AML-193 (cell line): ENCODE results near the gene TCAP.

ENCODE experiments used
- DNase-seq, 2 experiments: peaks; one replicate each; lab custom pipeline; 2025; lab: John Stamatoyannopoulos, UW

TCAP gene

DNA sequence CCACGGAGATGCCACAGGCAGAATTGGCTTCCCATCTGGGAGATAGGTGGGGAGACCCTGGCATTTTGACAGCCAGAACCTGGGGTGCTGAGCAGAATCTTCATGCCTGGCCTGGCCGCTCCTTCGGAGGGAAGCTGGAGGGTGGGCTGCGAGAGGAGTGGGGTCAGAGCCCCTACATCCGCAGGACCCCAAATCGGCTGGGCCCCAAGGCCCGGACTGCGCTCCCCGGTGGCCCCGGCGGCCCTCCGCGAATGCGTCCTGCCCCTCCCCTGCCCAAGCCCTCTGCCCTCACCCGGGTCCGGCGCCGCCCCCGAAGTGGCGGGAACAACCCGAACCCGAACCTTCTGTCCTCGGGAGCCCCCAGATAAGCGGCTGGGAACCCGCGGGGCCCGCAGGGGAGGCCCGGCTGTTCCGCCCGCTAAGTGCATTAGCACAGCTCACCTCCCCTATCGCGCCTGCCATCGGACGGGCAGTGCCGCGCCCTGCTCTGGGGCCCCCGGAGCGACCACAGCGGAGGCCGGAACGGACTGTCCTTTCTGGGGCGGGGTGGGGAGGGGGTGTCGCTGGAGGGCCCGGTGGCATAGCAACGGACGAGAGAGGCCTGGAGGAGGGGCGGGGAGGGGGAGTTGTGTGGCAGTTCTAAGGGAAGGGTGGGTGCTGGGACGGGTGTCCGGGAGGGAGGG is 2.3 kb downstream of the TCAP start:
- DNase-seq = no peak

DNA sequence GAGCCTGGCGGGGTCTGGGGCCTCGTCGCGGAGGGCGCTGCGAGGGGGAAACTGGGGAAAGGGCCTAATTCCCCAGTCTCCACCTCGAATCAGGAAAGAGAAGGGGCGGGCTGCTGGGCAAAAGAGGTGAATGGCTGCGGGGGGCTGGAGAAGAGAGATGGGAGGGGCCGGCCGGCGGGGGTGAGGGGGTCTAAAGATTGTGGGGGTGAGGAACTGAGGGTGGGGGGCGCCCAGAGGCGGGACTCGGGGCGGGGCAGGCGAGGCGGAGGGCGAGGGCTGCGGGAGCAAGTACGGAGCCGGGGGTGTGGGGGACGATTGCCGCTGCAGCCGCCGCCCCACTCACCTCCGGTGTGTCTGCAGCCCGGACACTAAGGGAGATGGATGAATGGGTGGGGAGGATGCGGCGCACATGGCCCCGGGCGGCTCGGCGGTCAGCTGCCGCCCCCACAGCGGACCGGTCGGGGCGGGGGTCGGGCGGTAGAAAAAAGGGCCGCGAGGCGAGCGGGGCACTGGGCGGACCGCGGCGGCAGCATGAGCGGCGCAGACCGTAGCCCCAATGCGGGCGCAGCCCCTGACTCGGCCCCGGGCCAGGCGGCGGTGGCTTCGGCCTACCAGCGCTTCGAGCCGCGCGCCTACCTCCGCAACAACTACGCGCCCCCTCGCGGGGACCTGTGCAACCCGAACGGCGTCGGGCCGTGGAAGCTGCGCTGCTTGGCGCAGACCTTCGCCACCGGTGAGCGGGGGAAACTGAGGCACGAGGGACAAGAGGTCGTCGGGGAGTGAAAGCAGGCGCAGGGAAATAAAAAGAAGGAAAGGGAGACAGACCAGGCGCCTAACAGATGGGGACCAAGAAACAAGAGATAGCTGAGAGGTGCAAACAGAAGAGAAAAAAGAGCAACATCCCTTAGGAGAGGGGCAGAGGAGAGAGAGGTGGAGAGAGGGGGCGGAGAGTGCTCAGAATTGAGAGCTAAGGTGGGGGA is 3.1 kb downstream of the TCAP start, which contains the start of gene PNMT:
Gene PNMT, plus strand, starts transcription at position 509 of the 980 bp plus-strand sequence. Its CDS starts 23 bp downstream, at position 532.
- DNase-seq = no peak

DNA sequence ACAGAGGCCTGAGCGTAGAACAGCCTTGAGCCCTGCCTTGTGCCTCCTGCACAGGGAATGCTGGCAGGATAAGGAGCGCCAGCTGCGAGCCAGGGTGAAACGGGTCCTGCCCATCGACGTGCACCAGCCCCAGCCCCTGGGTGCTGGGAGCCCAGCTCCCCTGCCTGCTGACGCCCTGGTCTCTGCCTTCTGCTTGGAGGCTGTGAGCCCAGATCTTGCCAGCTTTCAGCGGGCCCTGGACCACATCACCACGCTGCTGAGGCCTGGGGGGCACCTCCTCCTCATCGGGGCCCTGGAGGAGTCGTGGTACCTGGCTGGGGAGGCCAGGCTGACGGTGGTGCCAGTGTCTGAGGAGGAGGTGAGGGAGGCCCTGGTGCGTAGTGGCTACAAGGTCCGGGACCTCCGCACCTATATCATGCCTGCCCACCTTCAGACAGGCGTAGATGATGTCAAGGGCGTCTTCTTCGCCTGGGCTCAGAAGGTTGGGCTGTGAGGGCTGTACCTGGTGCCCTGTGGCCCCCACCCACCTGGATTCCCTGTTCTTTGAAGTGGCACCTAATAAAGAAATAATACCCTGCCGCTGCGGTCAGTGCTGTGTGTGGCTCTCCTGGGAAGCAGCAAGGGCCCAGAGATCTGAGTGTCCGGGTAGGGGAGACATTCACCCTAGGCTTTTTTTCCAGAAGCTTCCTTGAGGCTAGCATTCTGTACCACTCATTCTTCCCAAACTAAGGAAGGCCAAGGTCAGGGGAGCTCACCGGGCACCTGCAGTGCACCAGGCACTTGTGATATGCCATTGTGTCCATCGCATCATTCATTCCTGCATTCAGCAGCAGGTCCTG is 5.0 kb downstream of the TCAP start:
- DNase-seq = no peak

DNA sequence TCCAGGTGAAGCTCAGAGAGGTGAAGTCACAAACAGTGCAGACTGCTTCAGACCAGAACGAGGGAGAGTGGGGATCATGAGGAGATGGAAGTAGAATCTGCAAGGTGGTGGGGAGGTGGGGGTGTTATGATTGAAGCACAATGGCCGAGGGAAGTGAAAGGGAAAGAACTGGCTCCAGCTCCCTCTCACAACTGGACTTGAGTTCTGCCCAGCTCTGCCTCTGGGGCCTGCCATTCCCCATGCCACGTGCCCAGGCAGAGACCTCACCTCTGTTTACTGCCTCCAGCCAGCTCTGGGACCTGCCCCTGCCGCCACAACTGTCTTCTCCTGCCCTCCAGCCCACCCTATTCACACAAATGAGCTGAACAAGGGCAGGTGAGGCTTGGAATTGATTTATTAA is 5.6 kb downstream of the TCAP start:
- no peak for DNase-seq

DNA sequence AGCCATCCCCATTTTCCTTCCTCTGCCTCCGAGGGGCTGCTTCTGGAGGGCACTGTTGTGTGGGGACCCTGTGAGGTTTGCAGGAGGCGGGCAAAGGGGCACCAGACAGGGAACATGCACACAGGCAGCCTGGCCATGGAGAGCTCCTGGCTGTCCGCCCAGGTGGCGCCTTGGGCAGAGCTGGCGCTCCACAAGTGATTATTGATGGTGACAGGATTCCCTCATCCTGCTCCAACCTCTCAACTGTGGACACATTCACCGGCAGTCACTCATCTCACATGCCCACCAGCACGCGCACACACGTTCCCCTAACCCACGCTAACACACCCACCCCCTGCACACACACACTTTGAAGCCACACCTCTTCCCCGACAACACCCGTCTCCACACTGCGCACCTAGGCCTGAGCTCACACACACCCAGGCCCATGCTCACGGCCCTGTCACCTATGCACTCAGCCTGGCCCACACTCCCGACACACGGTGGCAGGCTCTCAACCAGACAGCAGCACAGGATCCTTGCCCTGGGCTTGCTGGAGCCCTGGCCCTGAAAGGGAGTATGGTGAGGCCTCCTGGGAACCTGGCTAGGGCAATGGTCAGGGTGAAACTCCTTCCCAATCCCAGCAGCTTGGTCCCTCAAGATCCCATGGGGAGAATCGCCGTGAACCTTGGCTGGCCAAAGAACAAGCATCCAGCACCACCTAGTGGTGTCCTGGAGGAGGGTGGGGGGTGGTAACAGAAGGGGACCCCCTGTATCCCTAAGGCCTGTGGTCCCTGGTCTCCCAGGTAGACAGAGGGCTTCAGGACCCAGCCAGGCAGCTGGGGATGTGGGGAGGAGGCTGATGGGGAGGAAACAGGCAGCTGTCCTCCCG is 6.7 kb downstream of the TCAP start:
- DNase-seq = no peak

DNA sequence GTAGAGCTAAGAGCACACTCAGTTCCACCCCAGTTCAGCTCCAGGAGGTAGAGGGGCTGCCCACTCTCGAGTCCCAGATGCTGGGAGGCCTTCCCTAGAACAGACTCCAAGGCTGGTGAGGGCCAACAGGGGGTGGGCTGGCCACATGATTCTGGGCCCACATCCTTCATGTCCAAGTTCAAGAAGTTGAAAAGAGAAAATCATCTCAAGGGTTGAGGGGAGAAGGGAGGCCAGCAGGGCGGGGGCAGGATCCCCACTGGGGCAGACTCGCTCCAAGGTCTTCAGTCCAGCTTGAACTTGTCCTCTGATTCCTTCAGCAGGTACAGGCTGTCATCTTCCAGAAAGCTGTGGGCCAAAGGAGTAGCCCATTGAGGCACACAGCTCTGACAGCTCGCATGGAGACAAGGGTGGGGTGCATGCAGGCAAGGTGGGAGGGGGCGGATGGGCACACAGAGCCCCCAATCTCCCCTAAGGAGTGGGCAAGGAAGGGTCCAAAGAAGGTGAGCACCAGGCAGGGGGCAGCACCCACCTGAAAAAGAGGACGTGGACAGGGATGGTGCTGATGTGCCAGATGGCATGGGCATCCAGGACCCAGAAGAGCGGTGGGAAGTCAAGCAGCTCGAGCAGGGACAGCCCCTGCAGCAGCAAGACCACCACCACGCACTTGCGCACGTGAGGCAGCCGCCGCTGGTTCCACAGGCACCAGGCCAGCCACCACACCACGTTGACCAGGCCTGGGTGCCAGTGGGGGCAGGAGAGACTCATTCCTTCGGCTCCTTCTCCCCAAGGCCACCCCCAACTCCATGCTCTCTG is 7.6 kb downstream of the TCAP start:
- DNase-seq = no peak

DNA sequence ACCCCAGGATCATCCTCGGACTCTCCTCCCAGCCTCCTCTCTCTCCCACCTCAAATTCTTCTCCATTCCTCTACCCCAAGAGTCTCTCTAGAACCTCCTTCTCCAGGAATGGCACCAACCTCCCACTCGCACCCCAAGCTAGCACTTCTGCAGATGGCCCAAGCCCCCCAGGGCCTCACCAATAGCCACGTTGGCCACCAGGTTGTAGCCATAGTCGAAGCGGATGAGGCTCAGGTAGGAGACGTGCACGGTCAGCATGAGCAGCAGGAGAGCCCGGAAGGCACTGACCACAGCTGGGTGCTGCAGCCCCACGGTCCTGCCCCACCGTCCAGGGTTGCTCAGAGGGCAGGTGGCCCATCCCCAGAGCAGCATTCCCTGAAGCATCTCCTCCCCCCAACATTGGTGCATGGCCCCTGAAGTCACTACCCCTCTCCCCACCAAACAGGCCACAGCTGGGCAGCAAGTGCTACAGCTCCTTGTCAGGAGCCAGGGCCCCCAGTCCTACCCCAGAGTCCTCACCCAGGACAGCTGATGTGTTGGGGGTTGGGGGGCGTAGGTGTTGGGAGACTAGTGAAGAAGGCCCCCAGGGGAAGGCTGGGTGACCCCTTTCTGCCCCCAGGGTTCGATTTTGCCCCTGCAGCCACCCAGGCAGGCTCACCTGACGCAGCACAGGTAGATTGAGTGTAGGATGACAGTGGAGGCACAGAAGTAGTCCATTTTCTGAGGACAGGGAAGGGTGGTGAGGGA is 8.4 kb downstream of the TCAP start:
- DNase-seq = no peak

DNA sequence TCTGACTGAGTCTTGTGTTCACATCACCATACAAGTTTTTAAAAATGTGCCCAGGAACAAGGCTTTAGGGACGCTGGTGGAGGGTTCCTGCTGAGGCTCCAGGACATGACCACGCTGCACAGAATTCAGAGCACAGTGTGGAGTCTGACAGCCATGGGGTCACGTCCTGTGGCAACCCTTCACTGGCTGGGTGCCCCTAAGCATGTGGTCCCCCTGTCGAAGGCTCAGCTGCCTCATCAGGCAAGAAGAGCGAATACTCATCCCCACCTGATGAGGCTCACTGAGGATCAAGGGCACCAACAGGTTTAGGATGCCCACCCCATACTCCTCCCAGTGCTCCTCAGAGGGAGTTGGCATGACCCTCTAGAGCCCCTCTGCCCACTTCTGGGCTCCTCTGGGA is 9.0 kb downstream of the TCAP start:
- no peak for DNase-seq

DNA sequence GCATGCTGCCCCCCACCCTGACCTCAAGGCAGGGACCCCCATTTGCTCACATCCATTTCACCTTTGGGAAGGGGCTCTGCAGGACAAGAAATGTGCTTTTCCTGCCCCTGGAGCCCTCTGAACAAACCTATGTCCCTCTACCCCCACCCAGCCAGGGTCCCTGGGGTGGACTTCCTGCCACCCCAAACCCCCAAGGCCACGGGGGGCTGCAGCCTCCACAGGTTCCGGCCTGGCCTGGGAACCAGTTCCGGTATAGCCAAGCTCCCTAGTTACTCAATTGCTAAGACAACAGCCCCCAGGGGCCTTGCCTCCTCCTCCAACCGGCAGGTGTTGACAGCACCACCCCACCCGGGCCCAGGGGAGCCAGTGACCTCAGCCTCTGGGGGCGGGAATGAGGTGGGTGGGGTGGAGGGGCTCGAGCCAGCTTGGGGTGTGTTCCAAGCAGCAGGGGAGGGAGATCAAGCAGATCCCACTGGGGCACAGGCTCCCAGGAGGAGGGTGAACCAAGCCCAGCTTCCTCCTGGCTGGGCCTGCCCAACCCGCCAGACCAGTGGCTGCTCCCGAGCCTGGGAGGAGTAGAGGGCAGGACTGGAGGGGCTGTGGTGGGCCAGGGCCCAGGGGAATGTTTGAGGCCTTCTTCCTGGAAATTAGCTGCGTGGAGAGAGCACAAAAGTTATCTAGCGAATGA is 9.7 kb downstream of the TCAP start:
- no peak for DNase-seq

DNA sequence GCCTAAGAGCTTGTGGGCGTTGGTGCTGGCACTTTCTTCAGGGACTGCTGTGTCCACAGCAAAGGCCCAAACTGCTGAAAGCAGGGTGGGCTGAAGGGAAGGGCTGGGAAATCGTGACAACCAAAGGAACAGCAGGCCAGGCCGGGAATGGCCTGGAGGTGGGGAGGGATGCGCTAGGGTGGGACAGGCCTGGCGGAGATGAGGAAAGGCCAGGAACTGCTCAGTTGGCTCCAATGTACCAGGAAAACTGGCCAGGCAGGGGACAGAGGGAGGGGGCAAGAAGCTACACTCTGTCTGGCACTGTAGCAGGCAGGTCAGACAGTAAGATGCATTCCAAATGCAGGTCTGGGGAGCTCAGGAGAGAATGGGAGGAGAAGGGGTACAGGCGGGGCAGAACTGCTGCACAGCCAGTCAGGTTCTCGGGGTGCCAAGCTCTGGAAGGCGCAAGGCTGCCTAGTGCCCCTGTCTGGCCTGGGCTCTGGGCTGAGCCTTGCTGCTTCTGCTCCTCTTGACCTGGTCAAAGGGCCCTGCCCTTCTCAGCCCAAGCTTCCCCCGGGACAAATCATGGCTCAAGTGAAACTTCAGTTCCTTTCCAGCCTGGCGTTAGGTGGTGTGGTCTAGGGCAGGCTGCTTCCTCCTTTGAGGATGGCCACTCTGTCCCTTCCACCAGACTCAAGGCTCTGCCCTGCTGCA is 10.4 kb downstream of the TCAP start:
- no peak for DNase-seq

DNA sequence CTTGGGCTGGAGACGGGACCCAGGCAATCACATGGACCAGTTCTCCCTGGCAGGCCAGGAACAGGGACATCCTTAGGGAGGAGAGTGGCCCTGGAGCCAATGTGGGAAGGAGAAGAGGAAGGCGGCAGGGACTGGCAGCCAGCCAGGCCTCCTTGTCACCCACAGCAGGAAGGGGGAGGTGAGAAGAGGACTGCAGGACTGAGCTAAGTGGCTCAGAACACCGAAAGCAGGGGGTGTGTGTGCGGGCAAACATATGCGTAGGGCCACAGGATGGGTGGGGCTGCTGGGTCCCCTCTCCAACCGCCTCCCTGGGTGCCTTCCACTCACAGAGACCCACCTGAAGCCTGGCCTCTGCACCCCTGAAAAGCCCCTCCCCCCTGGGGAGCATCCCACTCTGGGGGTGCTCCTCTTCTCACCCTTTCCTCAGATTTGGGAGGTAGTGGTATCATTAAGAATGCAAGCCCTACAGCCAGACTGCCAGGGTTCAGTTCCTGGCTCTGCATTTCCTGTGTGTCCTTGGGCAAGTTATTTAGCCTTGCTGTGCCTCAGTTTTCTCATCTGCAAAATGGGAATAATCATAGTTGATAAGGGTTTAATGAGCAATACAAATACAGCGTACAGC is 11.2 kb downstream of the TCAP start:
- DNase-seq = no peak

DNA sequence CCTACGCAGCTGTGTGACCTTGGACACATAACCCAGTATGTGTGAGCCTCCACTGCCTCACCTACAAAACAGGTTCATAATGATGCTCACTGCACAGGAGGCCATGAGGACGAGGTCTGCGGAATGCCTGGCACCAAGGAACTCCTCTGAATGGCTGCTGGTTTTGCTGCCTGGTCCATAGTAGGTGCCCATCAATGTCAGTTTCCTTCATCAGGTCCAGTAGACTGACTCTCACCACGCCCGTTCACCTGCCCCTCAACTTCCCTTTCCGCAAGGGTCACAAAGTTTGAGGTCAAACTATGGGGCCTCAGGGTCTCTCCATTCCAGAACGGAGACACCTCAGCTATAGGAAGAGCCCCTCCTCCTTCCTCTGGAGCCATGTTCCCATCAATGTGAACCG is 11.9 kb downstream of the TCAP start:
- DNase-seq = no peak

DNA sequence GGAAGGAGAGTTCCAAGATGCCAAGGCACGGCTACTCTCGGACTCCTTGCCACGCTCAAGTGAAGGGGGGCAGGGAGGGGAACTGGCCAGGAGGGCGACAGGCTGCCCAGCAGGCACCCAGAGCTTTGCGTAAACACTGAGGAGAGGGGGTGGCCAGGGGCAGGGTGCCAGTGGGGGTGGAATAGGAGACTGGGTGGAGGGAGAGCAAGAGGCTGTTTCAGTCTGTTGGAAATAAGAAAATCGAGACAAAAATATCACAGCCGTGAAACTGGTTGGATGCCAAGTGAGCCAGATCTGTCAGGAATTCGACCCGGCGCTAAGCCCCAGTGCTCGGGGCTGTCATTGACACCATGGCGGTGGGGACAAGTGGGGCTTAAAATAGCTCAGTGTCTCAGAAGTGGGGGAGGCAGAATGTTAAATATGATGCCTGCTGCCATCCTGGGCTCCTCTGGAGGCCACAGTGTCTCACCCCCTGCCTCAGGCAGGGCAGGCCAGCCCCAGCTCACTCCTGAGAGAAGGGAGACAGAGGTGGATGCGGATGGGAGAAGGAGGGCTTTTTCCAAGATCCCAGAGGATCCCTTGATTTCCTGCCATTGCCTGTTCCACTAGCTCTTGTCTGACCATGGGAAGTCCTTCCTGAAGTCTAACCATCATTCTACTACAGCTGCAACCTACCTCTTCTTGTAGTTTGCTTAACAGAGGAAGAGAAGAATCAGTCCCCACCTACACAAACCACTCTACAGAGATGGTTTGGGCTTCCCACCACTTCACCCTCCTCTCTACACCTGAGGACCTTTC is 12.6 kb downstream of the TCAP start:
- no peak for DNase-seq

DNA sequence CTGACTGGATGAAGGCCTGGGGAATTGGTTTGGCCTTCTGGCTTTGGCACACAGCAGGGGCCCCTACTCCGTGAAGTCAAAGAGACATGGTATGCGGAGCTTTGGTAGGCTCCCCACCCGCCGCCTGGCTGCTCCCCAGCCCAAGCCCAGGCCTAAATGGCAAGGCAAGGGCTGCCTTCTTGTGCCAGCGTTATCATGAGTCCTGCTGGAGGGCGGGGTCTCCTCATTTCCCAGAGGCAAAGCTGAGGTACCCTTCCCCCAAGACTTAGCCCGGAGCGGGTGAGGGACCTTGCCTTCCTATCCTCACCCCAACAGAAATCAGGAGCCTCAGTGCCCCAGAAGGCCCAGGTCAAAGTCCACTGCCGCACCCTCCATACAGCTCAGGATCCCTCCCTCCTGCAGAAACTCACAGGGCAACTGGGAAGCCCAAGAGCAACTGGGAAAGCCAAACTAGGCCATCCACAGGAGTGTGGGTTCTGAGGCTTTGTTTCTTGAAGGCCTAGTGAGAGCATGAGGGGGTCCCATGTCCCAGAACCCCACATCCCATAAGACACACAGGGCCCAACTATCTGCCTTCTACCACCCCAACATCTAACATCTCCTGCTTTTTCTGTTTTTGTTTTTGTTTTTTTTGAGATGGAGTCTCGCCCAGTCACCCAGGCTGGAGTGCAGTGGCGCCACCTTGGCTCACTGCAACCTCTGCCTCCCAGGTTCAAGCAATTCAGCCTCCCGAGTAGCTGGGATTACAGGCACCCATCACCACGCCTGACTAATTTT is 13.4 kb downstream of the TCAP start:
- no peak for DNase-seq

DNA sequence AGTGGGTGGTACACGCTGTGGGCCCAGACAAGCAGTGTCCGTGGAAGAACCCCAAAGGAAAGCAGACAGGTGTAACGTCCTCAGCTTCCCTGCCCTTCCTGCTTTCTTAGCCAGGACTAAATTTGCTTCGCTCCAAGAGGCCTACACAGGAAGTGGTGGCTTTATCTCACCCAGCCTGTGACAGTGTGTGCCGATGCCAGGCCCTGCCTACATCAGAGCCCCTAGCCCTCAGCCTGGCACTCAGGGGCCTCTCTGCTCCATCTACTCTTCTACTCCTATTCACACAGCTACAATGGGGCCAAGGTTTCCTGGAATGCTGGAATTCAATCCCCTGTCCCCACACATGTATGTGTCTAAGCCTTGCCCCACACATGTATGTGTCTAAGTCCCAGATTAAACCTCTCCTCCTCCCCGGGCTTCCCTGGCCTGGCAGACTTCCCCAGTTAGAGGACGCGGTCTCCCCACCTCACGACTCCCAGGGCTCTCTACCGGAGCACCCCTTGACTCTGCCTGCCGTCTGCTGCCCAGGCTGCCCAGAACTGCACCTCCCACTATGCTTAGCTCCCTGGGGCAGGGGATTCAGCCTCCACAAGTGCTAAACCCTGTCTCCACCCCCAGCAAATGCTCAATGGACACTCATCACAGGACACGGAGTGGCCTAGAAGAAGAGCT is 14.5 kb downstream of the TCAP start:
- DNase-seq = no peak
